HL-60 (cell line): ENCODE measurements around the gene UBE2R2.

Source experiments
- SPI1 ChIP-seq: IDR thresholded peaks from 2 replicates; pipeline ENCODE4 v1.6.1; 2012; ENCODE audit warnings: low read depth, mild to moderate bottlenecking, borderline replicate concordance
- TF ChIP-seq, protein P1 (sequence below): IDR thresholded peaks from one replicate; pipeline ENCODE4 v1.5.1; 2011; ENCODE audit warnings: low read length, control low read depth, inconsistent platforms; ENCODE audit not compliant: insufficient read depth
- TF ChIP-seq, protein P2 (sequence below): IDR thresholded peaks from 2 replicates; pipeline ENCODE4 v1.6.1; 2012; ENCODE audit warnings: low read depth; ENCODE audit not compliant: insufficient replicate concordance

DNA sequence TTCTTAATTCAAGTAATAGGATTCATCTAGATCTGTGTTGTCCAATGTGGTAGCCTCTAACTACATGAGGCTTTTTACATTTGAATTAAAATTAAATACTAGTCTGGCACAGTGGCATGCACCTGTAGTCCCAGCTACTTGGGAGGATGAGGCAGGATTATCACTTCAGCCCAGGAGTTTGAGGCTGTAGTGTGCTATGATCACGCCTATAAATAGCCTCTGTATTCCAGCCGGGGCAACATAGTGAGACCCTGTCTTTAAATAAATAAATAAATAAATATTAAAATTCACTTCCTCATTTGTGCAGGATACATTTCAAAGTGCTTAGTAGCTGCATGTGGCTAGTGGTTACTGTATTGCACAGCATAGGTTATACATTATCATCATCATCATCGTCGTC, 91.8 kb downstream of the UBE2R2 start:
- TF ChIP-seq, protein P1, sequence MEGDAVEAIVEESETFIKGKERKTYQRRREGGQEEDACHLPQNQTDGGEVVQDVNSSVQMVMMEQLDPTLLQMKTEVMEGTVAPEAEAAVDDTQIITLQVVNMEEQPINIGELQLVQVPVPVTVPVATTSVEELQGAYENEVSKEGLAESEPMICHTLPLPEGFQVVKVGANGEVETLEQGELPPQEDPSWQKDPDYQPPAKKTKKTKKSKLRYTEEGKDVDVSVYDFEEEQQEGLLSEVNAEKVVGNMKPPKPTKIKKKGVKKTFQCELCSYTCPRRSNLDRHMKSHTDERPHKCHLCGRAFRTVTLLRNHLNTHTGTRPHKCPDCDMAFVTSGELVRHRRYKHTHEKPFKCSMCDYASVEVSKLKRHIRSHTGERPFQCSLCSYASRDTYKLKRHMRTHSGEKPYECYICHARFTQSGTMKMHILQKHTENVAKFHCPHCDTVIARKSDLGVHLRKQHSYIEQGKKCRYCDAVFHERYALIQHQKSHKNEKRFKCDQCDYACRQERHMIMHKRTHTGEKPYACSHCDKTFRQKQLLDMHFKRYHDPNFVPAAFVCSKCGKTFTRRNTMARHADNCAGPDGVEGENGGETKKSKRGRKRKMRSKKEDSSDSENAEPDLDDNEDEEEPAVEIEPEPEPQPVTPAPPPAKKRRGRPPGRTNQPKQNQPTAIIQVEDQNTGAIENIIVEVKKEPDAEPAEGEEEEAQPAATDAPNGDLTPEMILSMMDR: no peak
- TF ChIP-seq, protein P2, sequence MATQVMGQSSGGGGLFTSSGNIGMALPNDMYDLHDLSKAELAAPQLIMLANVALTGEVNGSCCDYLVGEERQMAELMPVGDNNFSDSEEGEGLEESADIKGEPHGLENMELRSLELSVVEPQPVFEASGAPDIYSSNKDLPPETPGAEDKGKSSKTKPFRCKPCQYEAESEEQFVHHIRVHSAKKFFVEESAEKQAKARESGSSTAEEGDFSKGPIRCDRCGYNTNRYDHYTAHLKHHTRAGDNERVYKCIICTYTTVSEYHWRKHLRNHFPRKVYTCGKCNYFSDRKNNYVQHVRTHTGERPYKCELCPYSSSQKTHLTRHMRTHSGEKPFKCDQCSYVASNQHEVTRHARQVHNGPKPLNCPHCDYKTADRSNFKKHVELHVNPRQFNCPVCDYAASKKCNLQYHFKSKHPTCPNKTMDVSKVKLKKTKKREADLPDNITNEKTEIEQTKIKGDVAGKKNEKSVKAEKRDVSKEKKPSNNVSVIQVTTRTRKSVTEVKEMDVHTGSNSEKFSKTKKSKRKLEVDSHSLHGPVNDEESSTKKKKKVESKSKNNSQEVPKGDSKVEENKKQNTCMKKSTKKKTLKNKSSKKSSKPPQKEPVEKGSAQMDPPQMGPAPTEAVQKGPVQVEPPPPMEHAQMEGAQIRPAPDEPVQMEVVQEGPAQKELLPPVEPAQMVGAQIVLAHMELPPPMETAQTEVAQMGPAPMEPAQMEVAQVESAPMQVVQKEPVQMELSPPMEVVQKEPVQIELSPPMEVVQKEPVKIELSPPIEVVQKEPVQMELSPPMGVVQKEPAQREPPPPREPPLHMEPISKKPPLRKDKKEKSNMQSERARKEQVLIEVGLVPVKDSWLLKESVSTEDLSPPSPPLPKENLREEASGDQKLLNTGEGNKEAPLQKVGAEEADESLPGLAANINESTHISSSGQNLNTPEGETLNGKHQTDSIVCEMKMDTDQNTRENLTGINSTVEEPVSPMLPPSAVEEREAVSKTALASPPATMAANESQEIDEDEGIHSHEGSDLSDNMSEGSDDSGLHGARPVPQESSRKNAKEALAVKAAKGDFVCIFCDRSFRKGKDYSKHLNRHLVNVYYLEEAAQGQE: no peak
- no peak for TF ChIP-seq SPI1
